OCI-LY3 (cell line): ENCODE results near the gene LYAR.

ENCODE experiments used
- H2AFZ ChIP-seq: fragments of 200-600, 300-600 bp; shearing (Covaris generic); 2 replicates; pipeline ENCODE4 v1.6.0; 2014; ENCODE audit warnings: antibody characterized with exemption, low read depth, low read length
- H3K27ac ChIP-seq: fragments of 200-600, 300-600 bp; sonication (generic); 2 replicates; pipeline ENCODE4 v1.5.1; 2014; ENCODE audit warnings: mild to moderate bottlenecking, low read length, moderate library complexity, mixed read lengths
- H3K27me3 ChIP-seq: fragments of 200-600, 300-600 bp; sonication (generic); 2 replicates; pipeline ENCODE4 v1.6.1; 2014; ENCODE audit warnings: low read depth, low read length, mixed read lengths
- H3K36me3 ChIP-seq: fragments of 200-600, 300-600 bp; sonication (generic); replicated peaks from 2 replicates; pipeline ENCODE3; 2014; ENCODE audit warnings: low read depth, low read length, mixed read lengths
- H3K4me1 ChIP-seq: fragments of 300-600, 200-600 bp; sonication (generic); 2 replicates; pipeline ENCODE4 v1.6.1; 2014; ENCODE audit warnings: low read length, mixed read lengths
- H3K4me2 ChIP-seq: fragments of 200-600, 300-600 bp; sonication (generic); 2 replicates; pipeline ENCODE4 v1.6.1; 2014; ENCODE audit warnings: low read length, mixed read lengths
- H3K4me3 ChIP-seq: fragments of 300-600, 200-600 bp; sonication (generic); 2 replicates; pipeline ENCODE4 v1.5.1; 2014; ENCODE audit warnings: antibody characterized with exemption, mild to moderate bottlenecking, low read length, moderate library complexity
- H3K79me2 ChIP-seq: fragments of 300-600, 200-600 bp; shearing (Covaris generic); 2 replicates; pipeline ENCODE4 v1.6.1; 2014; ENCODE audit warnings: mild to moderate bottlenecking, low read length, mixed read lengths
- H3K9ac ChIP-seq: fragments of 300-600, 200-600 bp; shearing (Covaris generic); 2 replicates; pipeline ENCODE4 v1.6.0; 2014; ENCODE audit warnings: mild to moderate bottlenecking, low read length, moderate library complexity
- H3K9me3 ChIP-seq: fragments of 200-600, 300-600 bp; shearing (Covaris generic); 2 replicates; pipeline ENCODE4 v1.6.1; 2014; ENCODE audit warnings: low read length, mixed read lengths; ENCODE audit not compliant: insufficient read depth
- H4K20me1 ChIP-seq: fragments of 200-600, 300-600 bp; sonication (generic); 2 replicates; pipeline ENCODE4 v1.6.1; 2016; ENCODE audit warnings: low read length, mixed read lengths; ENCODE audit not compliant: insufficient read depth
- CTCF ChIP-seq: fragments of 200-600, 300-600 bp; sonication (generic); IDR thresholded peaks from 2 replicates; pipeline ENCODE4 v1.5.1; 2014; ENCODE audit warnings: antibody characterized with exemption, low read length, low read depth
- EZH2phosphoT487 ChIP-seq: fragments of 200-600 bp; shearing (Covaris generic); IDR thresholded peaks from 2 replicates; pipeline ENCODE4 v1.6.1; 2018; ENCODE audit warnings: antibody characterized with exemption, mixed run types, low read depth

LYAR gene

GRCh38 chr4:4320951-4321714, 31.2 kb upstream of the LYAR start:
- H3K4me2 ChIP-seq, result no peak overlapping the region
- peaks cover 57% of the 10 kb centered on the region for H3K4me1 ChIP-seq
- H3K27me3 ChIP-seq, result no peaks in the 10 kb centered on the region
- H3K9ac ChIP-seq, result no peak overlapping the region
- H3K36me3 ChIP-seq, result peaks cover 48% of the 10 kb centered on the region
- H3K27ac ChIP-seq, result no peak overlapping the region
- no peak overlapping the region for H2AFZ ChIP-seq
- H3K4me3 ChIP-seq, result no peak overlapping the region
- TF ChIP-seq EZH2phosphoT487 (no peak), CTCF (no peak)
- no peaks in the 10 kb centered on the region for H3K9me3 ChIP-seq
- no peaks in the 10 kb centered on the region for H3K79me2 ChIP-seq
- H4K20me1 ChIP-seq, result no peaks in the 10 kb centered on the region

DNA sequence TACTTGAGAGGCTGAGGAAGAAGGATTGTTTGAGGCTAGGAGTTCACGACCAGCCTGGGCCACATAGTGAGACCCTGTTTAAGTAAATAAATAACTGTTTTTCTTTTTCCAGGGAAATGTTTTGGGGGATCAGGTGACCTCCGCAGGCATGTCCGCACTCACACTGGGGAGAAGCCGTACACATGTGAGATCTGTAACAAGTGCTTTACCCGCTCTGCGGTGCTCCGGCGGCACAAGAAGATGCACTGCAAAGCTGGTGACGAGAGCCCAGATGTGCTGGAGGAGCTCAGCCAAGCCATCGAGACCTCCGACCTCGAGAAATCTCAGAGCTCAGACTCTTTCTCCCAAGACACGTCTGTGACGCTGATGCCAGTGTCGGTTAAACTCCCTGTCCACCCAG, 30.6 kb upstream of the LYAR start:
- Histone ChIP-seq H3K4me3 (no peak overlapping the region), H3K4me2 (0 out of 2 replicates have a peak overlapping the region, but pooled peaks have one; percentile 25), H3K9ac (peak overlapping the region; percentile 41; the same call in 1 of the 2 replicates), H3K79me2 (no peaks in the 10 kb centered on the region), H3K4me1 (peaks cover 63% of the 10 kb centered on the region), H3K27me3 (no peaks in the 10 kb centered on the region), H2AFZ (no peak overlapping the region), H3K27ac (peak overlapping the region; percentile 79), H3K9me3 (no peaks in the 10 kb centered on the region), H4K20me1 (no peaks in the 10 kb centered on the region), H3K36me3 (peaks cover 44% of the 10 kb centered on the region)
- no peak for TF ChIP-seq CTCF
- no peak for TF ChIP-seq EZH2phosphoT487

GRCh38 chr4:4317496-4318232, 27.7 kb upstream of the LYAR start:
- peak overlapping the region; percentile 9; the same call in 1 of the 2 replicates for H3K4me3 ChIP-seq
- peaks cover 85% of the 10 kb centered on the region for H3K4me1 ChIP-seq
- peak overlapping the region; percentile 92 for H3K9ac ChIP-seq
- no peaks in the 10 kb centered on the region for H3K27me3 ChIP-seq
- H4K20me1 ChIP-seq, result no peaks in the 10 kb centered on the region
- no peaks in the 10 kb centered on the region for H3K79me2 ChIP-seq
- no peak overlapping the region for H2AFZ ChIP-seq
- H3K9me3 ChIP-seq, result no peaks in the 10 kb centered on the region
- H3K4me2 ChIP-seq, result peak overlapping the region; percentile 71
- H3K27ac ChIP-seq, result peak overlapping the region; percentile 98
- TF ChIP-seq CTCF (no peak), EZH2phosphoT487 (no peak)
- H3K36me3 ChIP-seq, result peaks cover 44% of the 10 kb centered on the region

GRCh38 chr4:4316150-4316495, 26.2 kb upstream of the LYAR start:
- Histone ChIP-seq H4K20me1 (no peaks in the 10 kb centered on the region), H3K9me3 (no peaks in the 10 kb centered on the region), H3K4me3 (peak overlapping the region; percentile 38), H3K27ac (peak overlapping the region; percentile 98), H3K4me2 (peak overlapping the region; percentile 71), H3K79me2 (no peaks in the 10 kb centered on the region), H3K27me3 (no peaks in the 10 kb centered on the region), H3K9ac (peak overlapping the region; percentile 92), H3K4me1 (peaks cover 98% of the 10 kb centered on the region), H2AFZ (no peak overlapping the region), H3K36me3 (peaks cover 28% of the 10 kb centered on the region)
- TF ChIP-seq EZH2phosphoT487, result no peak
- TF ChIP-seq CTCF, result no peak
